Fibroblast of skin of left biceps (primary cell): ENCODE results near the gene CROT.
"Not testable (repeated sequence)": the region's sequence is repeated elsewhere in the genome, so short reads cannot be mapped to it uniquely, and the experiment has no call there.

Experiments used
- DNase-seq, 2 experiments: peaks; one replicate each; pipeline ENCODE4 v3.0.0-alpha.2; 2013; ENCODE audit warnings: low read depth in 2 of 2

Gene CROT, protein sequence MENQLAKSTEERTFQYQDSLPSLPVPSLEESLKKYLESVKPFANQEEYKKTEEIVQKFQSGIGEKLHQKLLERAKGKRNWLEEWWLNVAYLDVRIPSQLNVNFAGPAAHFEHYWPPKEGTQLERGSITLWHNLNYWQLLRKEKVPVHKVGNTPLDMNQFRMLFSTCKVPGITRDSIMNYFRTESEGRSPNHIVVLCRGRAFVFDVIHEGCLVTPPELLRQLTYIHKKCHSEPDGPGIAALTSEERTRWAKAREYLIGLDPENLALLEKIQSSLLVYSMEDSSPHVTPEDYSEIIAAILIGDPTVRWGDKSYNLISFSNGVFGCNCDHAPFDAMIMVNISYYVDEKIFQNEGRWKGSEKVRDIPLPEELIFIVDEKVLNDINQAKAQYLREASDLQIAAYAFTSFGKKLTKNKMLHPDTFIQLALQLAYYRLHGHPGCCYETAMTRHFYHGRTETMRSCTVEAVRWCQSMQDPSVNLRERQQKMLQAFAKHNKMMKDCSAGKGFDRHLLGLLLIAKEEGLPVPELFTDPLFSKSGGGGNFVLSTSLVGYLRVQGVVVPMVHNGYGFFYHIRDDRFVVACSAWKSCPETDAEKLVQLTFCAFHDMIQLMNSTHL

GRCh38 chr7:87345166-87345927, at the start of gene CROT:
Gene CROT (plus strand): TSS chr7:87345664. CDS start chr7:87349069, 3,405 bp downstream.
- peak; percentile 76 to 77 for DNase-seq

DNA sequence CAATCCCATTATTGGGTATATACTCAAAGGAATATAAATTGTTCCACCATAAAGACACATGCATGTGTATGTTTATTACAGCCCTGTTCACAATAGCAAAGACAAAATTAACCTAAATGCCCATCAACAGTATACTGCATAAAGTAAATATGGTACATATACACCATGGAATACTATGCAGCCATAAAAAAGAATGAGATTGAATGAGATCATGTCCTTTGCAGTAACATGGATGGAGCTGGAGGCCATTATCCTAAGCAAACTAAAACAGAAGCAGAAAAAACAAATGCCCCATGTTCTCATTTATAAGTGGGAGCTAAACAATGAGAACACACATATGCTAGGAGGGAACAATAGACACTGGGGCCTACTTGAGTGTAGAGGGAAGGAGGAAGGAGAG, 44.7 kb upstream of the CROT start:
- no peak for DNase-seq

- DNase-seq, result no peak
Measured at GRCh38 chr7:87310790-87311419, 34.6 kb upstream of the CROT start.

DNA sequence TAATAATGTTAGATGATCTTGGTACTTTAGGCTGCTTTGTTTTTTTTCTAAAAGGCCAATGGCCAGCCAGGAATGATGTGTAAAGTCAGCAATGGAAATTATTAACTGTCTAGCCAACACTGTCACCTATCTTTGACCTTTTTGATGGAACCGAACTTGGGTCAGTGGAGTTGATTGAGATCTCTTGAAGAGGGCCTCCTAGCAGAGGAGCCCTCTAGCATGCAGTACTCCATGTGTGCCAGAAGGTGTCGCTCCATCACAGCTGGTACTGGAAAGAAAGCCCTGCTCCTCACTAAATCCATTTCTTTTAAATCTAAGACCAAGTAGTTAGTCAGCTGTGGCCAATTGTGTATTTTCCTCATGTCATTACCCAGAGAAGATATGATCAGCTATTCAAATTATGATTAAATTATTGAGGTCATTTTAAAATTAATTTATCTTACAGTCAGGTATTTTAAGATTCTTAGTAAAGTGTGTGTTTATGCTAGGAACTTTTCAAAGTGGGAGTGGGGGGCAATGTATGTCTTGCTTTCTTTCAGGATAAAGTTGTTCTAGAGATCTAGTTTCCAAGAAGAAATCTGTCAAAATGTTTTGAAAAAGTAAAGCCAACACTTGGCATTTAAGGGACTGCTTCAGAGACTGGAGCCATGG, 33.1 kb upstream of the CROT start:
- peak in 1 of 2 experiments; percentile 16 for DNase-seq

- no peak for DNase-seq
Measured at GRCh38 chr7:87316097-87316700, 29.3 kb upstream of the CROT start.

DNA sequence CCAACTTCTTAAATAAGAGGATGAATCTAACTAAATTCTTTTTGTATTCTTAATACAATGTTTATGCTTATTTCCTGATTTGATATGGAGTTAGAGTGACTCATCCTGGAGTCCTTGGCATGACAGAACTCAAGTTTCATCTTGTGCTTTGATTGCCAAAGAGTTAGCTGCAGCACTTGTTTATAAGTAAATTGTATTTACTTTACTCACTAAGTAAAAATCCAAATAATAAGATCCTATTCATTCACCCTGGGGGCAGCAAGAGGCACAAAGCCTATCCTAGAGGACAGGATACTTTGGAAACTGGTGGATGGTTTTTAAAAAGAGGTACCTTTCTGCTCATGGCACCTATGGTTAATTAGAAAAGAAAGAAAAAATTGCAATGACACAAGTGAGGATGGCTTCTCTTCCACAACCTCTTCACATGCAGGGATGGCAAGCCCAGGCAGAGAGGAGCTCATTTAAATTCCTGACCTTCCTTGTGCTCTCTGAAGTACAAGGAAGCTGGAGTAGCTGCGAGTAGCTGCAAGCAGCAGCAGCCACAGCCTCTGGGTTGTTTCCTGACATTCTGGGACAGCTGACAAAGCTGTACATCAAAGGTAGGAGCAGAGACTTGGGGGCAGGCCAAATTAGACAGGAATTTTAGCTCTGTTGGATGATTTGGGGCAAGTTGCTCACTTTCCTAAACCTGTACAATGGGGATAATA, 28.5 kb upstream of the CROT start:
- peak; percentile 14 to 16 for DNase-seq

DNA sequence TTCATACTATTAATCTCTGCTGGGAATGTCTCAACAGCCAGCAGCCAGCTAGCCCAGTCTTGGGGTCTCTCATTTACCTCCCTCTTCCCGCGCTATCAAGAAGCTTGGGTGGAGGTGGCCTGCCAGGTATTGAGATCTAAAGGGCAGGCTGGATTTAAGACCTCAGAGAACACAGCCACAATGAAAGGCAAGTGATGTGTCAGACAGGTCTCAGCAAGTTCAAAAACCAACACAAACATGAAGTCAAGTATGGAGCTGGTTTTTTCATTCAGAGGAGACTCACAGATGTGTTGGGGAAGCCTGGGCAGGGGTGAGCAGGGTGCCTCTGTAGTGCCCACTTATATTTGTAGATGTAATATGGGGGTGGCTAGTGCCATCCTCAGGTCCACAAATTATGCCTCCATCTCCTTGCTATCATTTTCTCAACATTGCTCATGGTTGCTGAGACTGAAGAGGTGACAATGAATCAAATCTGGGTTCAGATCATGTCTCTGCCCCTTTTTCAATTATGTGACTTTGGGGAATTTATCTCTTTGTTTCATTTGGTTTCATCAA, 27.7 kb upstream of the CROT start:
- DNase-seq, result no peak

GRCh38 chr7:87318741-87319140, 26.7 kb upstream of the CROT start:
- no peak for DNase-seq

GRCh38 chr7:87319154-87319581, 26.3 kb upstream of the CROT start:
- DNase-seq, result not testable (repeated sequence)

DNA sequence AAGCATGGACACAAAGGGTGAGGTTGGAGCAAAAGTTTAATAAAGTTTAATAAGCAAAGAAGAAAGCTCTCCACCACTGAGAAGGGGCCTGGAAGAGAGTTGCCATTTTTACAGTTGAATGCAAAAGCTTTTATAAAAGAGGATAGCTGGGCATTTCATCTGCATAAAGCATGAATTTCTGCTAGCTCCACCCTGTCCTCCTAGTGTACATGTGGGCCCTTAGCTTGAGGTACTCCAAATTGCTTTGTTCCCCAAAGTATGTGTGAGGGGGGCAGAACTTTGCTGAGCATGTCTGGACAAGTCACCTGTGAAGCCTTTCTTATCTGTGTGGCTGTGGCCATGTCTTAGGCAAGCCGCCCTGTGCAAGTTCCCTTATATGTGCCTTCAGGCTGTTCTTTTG, 22.6 kb upstream of the CROT start:
- DNase-seq, result no peak

- DNase-seq, result no peak
Measured at GRCh38 chr7:87325576-87326370, 19.7 kb upstream of the CROT start.

DNA sequence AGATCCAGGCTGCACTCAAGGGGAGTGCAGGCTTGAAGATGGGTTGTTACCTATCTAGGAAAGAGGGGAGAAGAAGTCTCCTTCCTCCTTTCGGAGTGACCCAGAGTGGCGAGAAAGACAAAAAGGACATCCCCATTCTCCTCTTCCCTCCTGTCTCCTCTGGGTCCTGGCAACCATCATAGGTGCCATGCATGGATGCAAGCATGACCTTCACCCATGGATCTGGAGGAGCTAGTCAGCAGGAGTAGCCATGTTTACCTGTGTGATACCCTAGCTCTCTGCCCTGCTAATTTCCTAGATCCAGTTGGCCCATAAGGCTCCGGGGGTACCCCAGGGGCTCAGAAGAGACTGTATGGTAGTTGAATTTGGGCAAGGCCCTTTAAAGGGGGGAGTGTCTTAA, 17.2 kb upstream of the CROT start:
- DNase-seq, result no peak

- no peak for DNase-seq
Measured at GRCh38 chr7:87330316-87330715, 15.1 kb upstream of the CROT start.

- no peak for DNase-seq
Measured at GRCh38 chr7:87330942-87331341, 14.5 kb upstream of the CROT start.

DNA sequence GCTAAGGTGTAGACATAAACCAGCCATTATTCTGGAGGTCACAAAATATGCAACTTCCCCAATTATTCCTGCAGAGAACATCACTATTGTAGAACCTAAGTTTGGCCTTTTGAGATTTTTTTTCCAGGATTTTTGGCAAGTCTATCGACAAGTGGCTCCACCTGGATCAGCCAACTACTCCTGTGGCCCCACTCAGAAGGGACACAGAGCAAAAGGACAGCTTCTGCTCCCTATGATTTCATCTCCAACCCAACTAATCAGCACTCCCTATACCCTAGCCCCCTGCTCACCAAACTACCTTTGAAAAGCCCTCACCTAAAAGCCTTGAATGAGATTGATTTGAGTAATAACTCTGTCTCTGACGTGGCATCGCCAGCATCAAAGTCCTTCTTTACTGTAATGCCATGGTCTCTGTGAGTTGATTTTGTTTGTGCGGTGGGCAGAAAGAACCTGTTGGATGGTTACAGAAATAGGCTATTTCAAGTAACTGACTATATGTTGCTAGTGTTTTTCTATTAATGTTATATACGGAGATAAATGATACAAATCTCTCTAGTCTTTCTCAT, 13.7 kb upstream of the CROT start:
- no peak for DNase-seq

- no peak for DNase-seq
Measured at GRCh38 chr7:87332321-87332720, 13.1 kb upstream of the CROT start.

DNA sequence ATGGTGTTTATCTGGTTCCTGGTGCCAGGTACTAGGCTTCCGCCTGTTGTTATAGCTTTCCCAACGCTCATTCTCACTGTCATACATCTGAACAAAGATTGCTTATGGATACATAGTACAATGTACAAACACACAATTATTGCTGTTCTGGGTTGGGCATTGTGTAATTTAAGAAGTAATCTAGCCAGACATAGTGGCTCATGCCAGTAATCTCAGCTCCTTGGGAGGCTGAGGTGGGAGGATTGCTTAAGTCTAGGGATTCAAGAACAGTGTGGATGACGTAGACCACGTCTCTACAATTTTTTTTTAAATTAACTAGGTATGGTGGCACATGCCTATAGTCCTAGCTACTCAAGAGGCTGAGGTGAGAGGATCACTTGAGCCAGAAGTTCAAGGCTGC, 9.3 kb upstream of the CROT start:
- DNase-seq, result no peak

GRCh38 chr7:87337331-87337730, 8.1 kb upstream of the CROT start:
- no peak for DNase-seq

DNA sequence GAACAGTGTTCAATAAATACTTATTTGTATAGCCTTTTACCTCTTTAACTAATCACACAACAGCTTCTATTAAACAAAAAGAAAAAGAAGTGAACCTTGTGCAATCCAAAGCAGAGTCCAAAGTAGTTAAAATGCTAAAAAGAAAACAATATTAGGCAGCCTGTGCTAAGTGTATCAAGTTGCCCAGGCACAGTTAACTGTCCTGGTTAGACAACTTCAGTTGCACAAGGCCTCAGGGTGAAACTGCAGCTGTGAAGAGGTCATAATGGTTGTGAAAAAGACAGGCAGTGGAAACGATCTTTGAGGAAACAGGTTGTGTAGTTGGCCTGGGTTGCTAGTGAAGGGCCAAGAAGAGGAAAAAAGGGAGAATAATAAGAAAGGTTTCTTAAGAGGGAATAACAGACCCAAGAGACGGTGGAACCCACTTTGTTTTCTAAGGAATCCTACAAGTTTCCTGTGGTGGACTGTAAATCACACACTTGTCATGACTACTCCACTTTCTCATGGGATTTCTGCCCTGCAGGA, 6.0 kb upstream of the CROT start:
- DNase-seq, result no peak
